BJ (cell line): Measurements from ENCODE around the gene NPFFR1. TPM values are rescaled to one million over a fixed set of nuclear protein-coding genes. Genes with fewer than 3 reads are reported as not detected.

Experiments
- CTCF ChIA-PET: fragments of 350-600 bp; formaldehyde crosslinking; extraction: SDS; loops from one replicate; lab custom pipeline; 2021; ENCODE audit warnings: antibody characterized with exemption, inconsistent platforms; lab: Yijun Ruan, JAX
- POLR2A ChIA-PET: fragments of 300-600 bp; sonication (Branson Sonifier 250); formaldehyde crosslinking; extraction: SDS; loops from one replicate; lab custom pipeline; 2021; ENCODE audit warnings: antibody characterized with exemption; lab: Charles Lee
- DNase-seq: peaks from one replicate; pipeline ENCODE4 v3.0.0-alpha.2; 2011; ENCODE audit warnings: low read depth
- H3K27me3 ChIP-seq: 2 replicates; pipeline ENCODE4 v1.6.0; 2011; ENCODE audit warnings: low read length; ENCODE audit not compliant: control insufficient read depth, insufficient read depth
- H3K36me3 ChIP-seq: 2 replicates; pipeline ENCODE4 v1.5.1; 2011; ENCODE audit warnings: low read length; ENCODE audit not compliant: control insufficient read depth, insufficient read depth
- H3K4me3 ChIP-seq: 2 replicates; pipeline ENCODE4 v1.5.1; 2011; ENCODE audit warnings: low read depth, mild to moderate bottlenecking, control low read depth, low read length
- polyA plus RNA-seq: library from polyadenylated mRNA; depleted of rRNA; stranded (reverse); fragments of >200 nt; gene quantifications from 2 replicates; pipeline ENCODE4 v1.2.3, GENCODE V29; 2011
- TF ChIP-seq, protein P1 (sequence below): IDR thresholded peaks from 2 replicates; pipeline ENCODE4 v1.5.1; 2011; ENCODE audit warnings: low read depth, mild to moderate bottlenecking, control low read depth, inconsistent platforms, low read length, moderate library complexity; ENCODE audit not compliant: insufficient read depth

The NPFFR1 gene
- polyA plus RNA-seq, 1 experiment, result not detected

DNA sequence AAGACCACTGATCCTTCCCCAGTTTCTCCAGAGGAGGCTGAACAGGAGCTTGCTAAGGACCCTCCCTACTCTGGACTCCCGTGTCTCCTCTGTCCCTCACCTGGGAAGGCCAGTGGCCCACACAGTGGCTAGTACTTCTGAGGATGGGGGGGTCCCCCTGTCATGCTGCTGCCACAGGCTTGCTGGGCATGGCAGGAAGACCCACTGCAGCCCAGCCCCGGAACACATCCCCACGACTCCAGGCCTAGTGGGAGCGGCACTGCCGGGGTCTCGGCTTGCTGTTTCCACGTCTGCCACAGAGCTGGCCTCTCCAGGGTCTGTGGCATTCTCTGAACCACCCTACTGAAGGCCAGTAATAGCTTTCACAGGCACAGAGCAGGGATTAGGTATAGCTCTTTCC, 25.9 kb upstream of the NPFFR1 start:
- H3K27me3 ChIP-seq, result no peaks in the 10 kb centered on the region
- no peaks in the 10 kb centered on the region for H3K36me3 ChIP-seq
- DNase-seq, result no peak
- no peak overlapping the region for H3K4me3 ChIP-seq
- POLR2A ChIA-PET, result no interaction called here
- TF ChIP-seq, protein P1, sequence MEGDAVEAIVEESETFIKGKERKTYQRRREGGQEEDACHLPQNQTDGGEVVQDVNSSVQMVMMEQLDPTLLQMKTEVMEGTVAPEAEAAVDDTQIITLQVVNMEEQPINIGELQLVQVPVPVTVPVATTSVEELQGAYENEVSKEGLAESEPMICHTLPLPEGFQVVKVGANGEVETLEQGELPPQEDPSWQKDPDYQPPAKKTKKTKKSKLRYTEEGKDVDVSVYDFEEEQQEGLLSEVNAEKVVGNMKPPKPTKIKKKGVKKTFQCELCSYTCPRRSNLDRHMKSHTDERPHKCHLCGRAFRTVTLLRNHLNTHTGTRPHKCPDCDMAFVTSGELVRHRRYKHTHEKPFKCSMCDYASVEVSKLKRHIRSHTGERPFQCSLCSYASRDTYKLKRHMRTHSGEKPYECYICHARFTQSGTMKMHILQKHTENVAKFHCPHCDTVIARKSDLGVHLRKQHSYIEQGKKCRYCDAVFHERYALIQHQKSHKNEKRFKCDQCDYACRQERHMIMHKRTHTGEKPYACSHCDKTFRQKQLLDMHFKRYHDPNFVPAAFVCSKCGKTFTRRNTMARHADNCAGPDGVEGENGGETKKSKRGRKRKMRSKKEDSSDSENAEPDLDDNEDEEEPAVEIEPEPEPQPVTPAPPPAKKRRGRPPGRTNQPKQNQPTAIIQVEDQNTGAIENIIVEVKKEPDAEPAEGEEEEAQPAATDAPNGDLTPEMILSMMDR, result no peak
- CTCF ChIA-PET, result no interaction called here

- TF ChIP-seq, protein P1, result no peak
- Histone ChIP-seq H3K4me3 (no peak overlapping the region), H3K36me3 (no peaks in the 10 kb centered on the region), H3K27me3 (no peaks in the 10 kb centered on the region)
- ChIA-PET POLR2A (no interaction called here), CTCF (no interaction called here)
- DNase-seq, result no peak
These were observed 24.6 kb upstream of the NPFFR1 start for GRCh38 chr10:70308121-70309060.

- H3K4me3 ChIP-seq, result no peak overlapping the region
- POLR2A ChIA-PET, result no interaction called here
- H3K36me3 ChIP-seq, result no peaks in the 10 kb centered on the region
- TF ChIP-seq, protein P1, result no peak
- no peak for DNase-seq
- H3K27me3 ChIP-seq, result no peaks in the 10 kb centered on the region
- CTCF ChIA-PET, result no interaction called here
These were observed 23.2 kb upstream of the NPFFR1 start for GRCh38 chr10:70306886-70307520.

DNA sequence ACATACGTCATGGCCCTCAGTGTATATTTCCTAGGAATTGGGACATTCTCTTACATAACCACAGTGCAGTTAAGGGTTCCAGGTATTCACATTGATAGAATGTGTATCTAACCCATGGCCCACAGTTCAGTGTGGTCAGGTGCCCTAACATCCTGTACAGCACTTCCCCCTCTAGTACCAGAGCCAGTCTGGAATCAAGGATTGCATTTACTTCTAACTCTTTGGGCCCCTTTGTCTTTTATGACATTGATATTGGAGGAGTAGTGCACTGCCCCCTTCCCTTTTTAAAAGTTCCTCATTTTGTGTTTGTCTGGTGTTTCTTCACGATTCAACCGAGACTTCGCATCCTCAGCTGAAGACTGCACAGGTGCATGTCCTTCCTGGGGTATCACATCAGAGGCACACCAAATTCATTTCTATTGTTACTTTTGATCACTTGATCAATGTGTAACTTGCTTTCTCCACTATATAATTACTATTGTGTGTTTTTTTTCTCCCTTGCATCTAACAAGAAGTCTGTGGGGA, 22.4 kb upstream of the NPFFR1 start:
- ChIA-PET POLR2A (interaction anchor here (0.6 kb wide), 1 partner anchor 54 kb away, joined by 21 read pairs; no protein-coding TSS in a partner anchor), CTCF (no interaction called here)
- Histone ChIP-seq H3K27me3 (no peaks in the 10 kb centered on the region), H3K36me3 (no peaks in the 10 kb centered on the region), H3K4me3 (no peak overlapping the region)
- DNase-seq, result no peak
- TF ChIP-seq, protein P1, result no peak

DNA sequence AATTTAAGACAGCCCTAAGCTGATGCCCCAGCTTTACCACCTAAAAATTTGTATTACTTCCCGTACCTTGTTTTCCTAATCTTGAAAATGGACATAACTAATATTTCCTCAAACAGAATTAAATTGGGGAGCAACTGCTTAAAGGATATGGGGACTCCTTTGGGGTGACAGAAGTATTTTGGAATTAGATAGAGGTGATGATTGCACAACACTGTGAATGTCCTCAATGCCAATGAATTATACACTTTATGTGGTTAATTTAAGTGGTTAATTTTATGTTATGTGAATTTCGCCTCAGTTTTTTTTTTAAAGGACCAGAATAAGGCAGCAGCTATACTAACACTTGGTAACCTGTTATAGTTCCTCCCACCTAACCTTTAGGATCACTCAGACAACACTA, 19.9 kb upstream of the NPFFR1 start:
- no peak overlapping the region for H3K4me3 ChIP-seq
- TF ChIP-seq, protein P1, result no peak
- POLR2A ChIA-PET, result no interaction called here
- CTCF ChIA-PET, result no interaction called here
- H3K36me3 ChIP-seq, result no peaks in the 10 kb centered on the region
- no peaks in the 10 kb centered on the region for H3K27me3 ChIP-seq
- no peak for DNase-seq
